Keratinocyte (primary cell): ENCODE results near the gene LRRC70. TPM values are rescaled to one million over a fixed set of nuclear protein-coding genes. Genes with fewer than 3 reads are reported as not detected.

ENCODE experiments used
- DNase-seq: peaks from one replicate; pipeline ENCODE4 v3.0.0-alpha.2; 2011; ENCODE audit warnings: low read depth, missing footprints, low spot score
- FAIRE-seq: peaks from 2 replicates; lab custom pipeline; 2011; peaks lifted over from hg19 to GRCh38; lab: Jason Lieb, UNC
- H2AFZ ChIP-seq: 2 replicates; pipeline ENCODE4 v1.6.0; 2012; ENCODE audit warnings: low read length, control low read depth, inconsistent platforms; ENCODE audit not compliant: control insufficient read depth
- H3K27ac ChIP-seq: 2 replicates; pipeline ENCODE4 v1.5.1; 2011; ENCODE audit warnings: low read length; ENCODE audit not compliant: control insufficient read depth, insufficient read depth
- H3K27me3 ChIP-seq: 3 replicates; pipeline ENCODE4 v1.6.0; 2011; ENCODE audit warnings: low read length; ENCODE audit not compliant: control insufficient read depth, insufficient read depth; ENCODE audit errors: extremely low read depth
- H3K36me3 ChIP-seq, 2 experiments: 2 replicates in 1 of 2; 3 replicates in 1 of 2; pipeline ENCODE4 v1.5.1; 2011; ENCODE audit warnings: low read length in 2 of 2, mild to moderate bottlenecking in 1 of 2; ENCODE audit not compliant: control insufficient read depth in 2 of 2, insufficient read depth in 2 of 2; ENCODE audit errors: extremely low read depth in 1 of 2
- H3K4me1 ChIP-seq: 3 replicates; pipeline ENCODE4 v1.5.1; 2011; ENCODE audit warnings: low read length; ENCODE audit not compliant: control insufficient read depth, insufficient read depth; ENCODE audit errors: extremely low read depth
- H3K4me2 ChIP-seq: 3 replicates; pipeline ENCODE4 v1.6.0; 2011; ENCODE audit warnings: low read depth, low read length; ENCODE audit not compliant: control insufficient read depth, insufficient read depth; ENCODE audit errors: extremely low read depth
- H3K4me3 ChIP-seq, 3 experiments: fragments of 200-600 bp in 1 of 3; sonication (generic) in 1 of 3; 2 replicates in 2 of 3; 3 replicates in 1 of 3; pipeline ENCODE4 v1.5.1; 2011 to 2016; ENCODE audit warnings: low read length in 3 of 3, mild to moderate bottlenecking in 3 of 3, control low read depth in 2 of 3, inconsistent platforms in 1 of 3, low read depth in 1 of 3, mixed read lengths in 1 of 3, mixed run types in 1 of 3, moderate library complexity in 1 of 3; ENCODE audit not compliant: control insufficient read depth in 2 of 3, insufficient read depth in 2 of 3; ENCODE audit errors: extremely low read depth in 1 of 3
- H3K79me2 ChIP-seq: 2 replicates; pipeline ENCODE4 v1.6.0; 2012; ENCODE audit warnings: low read length; ENCODE audit not compliant: control insufficient read depth, insufficient read depth
- H3K9ac ChIP-seq: 3 replicates; pipeline ENCODE4 v1.6.0; 2011; ENCODE audit warnings: low read length; ENCODE audit not compliant: control insufficient read depth, insufficient read depth; ENCODE audit errors: extremely low read depth
- H3K9me1 ChIP-seq: 3 replicates; pipeline ENCODE4 v1.6.0; 2011; ENCODE audit warnings: low read length; ENCODE audit not compliant: control insufficient read depth, insufficient read depth; ENCODE audit errors: extremely low read depth
- H3K9me3 ChIP-seq: 2 replicates; pipeline ENCODE4 v1.5.1; 2012; ENCODE audit warnings: low read depth, low read length; ENCODE audit not compliant: control insufficient read depth
- H4K20me1 ChIP-seq: 3 replicates; pipeline ENCODE4 v1.6.0; 2011; ENCODE audit warnings: low read length; ENCODE audit not compliant: control insufficient read depth, insufficient read depth; ENCODE audit errors: extremely low read depth
- CTCF ChIP-seq, 3 experiments: IDR thresholded peaks in 1 of 3; conservative IDR thresholded peaks in 1 of 3; optimal IDR thresholded peaks in 1 of 3; 2 replicates in 2 of 3; 3 replicates in 1 of 3; pipeline versions ENCODE3 to v1.5.1; 2011; ENCODE audit warnings: low read length in 3 of 3, mild to moderate bottlenecking in 3 of 3, moderate library complexity in 2 of 3, control low read depth in 1 of 3, inconsistent platforms in 1 of 3; ENCODE audit not compliant: insufficient read depth in 2 of 3; ENCODE audit errors: extremely low read depth in 1 of 3
- EZH2 ChIP-seq: IDR thresholded peaks from one replicate; pipeline ENCODE4 v1.6.1; 2012; ENCODE audit warnings: inconsistent platforms, mild to moderate bottlenecking, low read length, moderate library complexity
- dilution Hi-C: fragments of 300-500 bp; cut with MboI; formaldehyde crosslinking; loops from one replicate; pipeline ENCODE4 v1.7.0; 2020; ENCODE audit warnings: low sequenced_read_pairs; ENCODE audit not compliant: extremely low pct_ligation_motif_present
- polyA plus RNA-seq, 5 experiments: library from polyadenylated mRNA; depleted of rRNA in 3 of 5; stranded (reverse) in 3 of 5; stranded (forward) in 1 of 5; unstranded in 1 of 5; fragments of >200 nt; gene quantifications; 1 replicate in 1 of 5; 2 replicates in 3 of 5; 3 replicates in 1 of 5; pipeline versions ENCODE4 v1.2.1 to v1.2.3, GENCODE V29; 2011 to 2012; ENCODE audit warnings: missing spikeins in 2 of 5, low read depth in 1 of 5, low replicate concordance in 1 of 5

The LRRC70 gene
- polyA plus RNA-seq, 1 donor (not counting 4 experiments of a cell fraction or from before 2014, with no cell fraction given) = 0.34 TPM

GRCh38 chr5:62550103-62550502 lies 28.5 kb upstream of the LRRC70 start:
- no peak for DNase-seq
- Histone ChIP-seq H3K9me1 (no peaks in the 10 kb centered on the region), H4K20me1 (no peaks in the 10 kb centered on the region), H3K27ac (no peak overlapping the region), H3K9ac (no peak overlapping the region), H3K36me3 (peaks cover 0 to 2% of the 10 kb centered on the region in 2 experiments), H3K4me1 (no peaks in the 10 kb centered on the region), H3K79me2 (no peaks in the 10 kb centered on the region), H3K4me3 (no peak overlapping the region), H3K4me2 (no peak overlapping the region), H3K27me3 (no peaks in the 10 kb centered on the region), H3K9me3 (no peaks in the 10 kb centered on the region), H2AFZ (no peak overlapping the region)
- dilution Hi-C loops = no loop called here
- TF ChIP-seq EZH2 (no peak), CTCF (optimal IDR thresholded peaks at IDR 0.05 in 1 of 3, IDR thresholded peaks at IDR 0.05 in 1 of 3, conservative IDR thresholded peaks at IDR 0.05 in 1 of 3; ENCODE audit: extremely low read depth in 1 of 3, insufficient read depth in 2 of 3, low read length in 3 of 3) (no peak)
- FAIRE-seq = no peak

- TF ChIP-seq EZH2 (no peak), CTCF (optimal IDR thresholded peaks at IDR 0.05 in 1 of 3, IDR thresholded peaks at IDR 0.05 in 1 of 3, conservative IDR thresholded peaks at IDR 0.05 in 1 of 3; ENCODE audit: extremely low read depth in 1 of 3, insufficient read depth in 2 of 3, low read length in 3 of 3) (no peak)
- dilution Hi-C loops = no loop called here
- DNase-seq = no peak
Observed at GRCh38 chr5:62555930-62556329, 22.7 kb upstream of the LRRC70 start.

More at GRCh38 chr5:62555930-62556329, 22.7 kb upstream of the LRRC70 start:
- Histone ChIP-seq H3K4me3 (no peak overlapping the region), H3K4me2 (no peak overlapping the region), H3K27me3 (no peaks in the 10 kb centered on the region), H3K79me2 (no peaks in the 10 kb centered on the region), H3K36me3 (peaks cover 0 to 3% of the 10 kb centered on the region in 2 experiments), H2AFZ (no peak overlapping the region), H3K9ac (no peak overlapping the region), H4K20me1 (no peaks in the 10 kb centered on the region), H3K4me1 (no peaks in the 10 kb centered on the region), H3K9me1 (no peaks in the 10 kb centered on the region), H3K9me3 (no peaks in the 10 kb centered on the region), H3K27ac (no peak overlapping the region)
- no peak for FAIRE-seq
